ENCODE measurements around the gene ZEB1. TPM values are rescaled to one million over a fixed set of nuclear protein-coding genes. Genes with fewer than 3 reads are reported as not detected.

Gene ZEB1
- total and polyA plus RNA-seq, 10 of the 15 experiments (the other 5 are each of a cell fraction or from before 2014, with no cell fraction given), result 10.4 to 35.6 (median 24.5) TPM

- TF ChIP-seq ZBTB11 (CRISPR knock-in tag; IDR thresholded peaks at IDR 0.05) (no peak), SMC3 (IDR thresholded peaks at IDR 0.05; ENCODE audit: borderline replicate concordance, low read length) (peak; percentile 43; the same call in 1 of the 2 replicates), ZNF274 (IDR thresholded peaks at IDR 0.05; ENCODE audit: insufficient read depth, insufficient read length) (no peak), STAT3 (IDR thresholded peaks at IDR 0.05; ENCODE audit: low read depth, low read length) (no peak), PML (IDR thresholded peaks at IDR 0.05; ENCODE audit: low read length) (no peak), CBX5 (IDR thresholded peaks at IDR 0.05; ENCODE audit: low read depth) (peak; percentile 75; the same call in 1 of the 2 replicates), GABPA (IDR thresholded peaks at IDR 0.05; ENCODE audit: low read depth) (0 out of 2 replicates have a peak, but pooled peaks have one; percentile 11), SREBF1 (IDR thresholded peaks at IDR 0.05; ENCODE audit: low read length) (no peak), SKIL (IDR thresholded peaks at IDR 0.05; ENCODE audit: low read depth, poor library complexity, severe bottlenecking) (peak; percentile 34), NFYA (IDR thresholded peaks at IDR 0.05; ENCODE audit: borderline replicate concordance, low read depth, low read length) (no peak), BHLHE40 (IDR thresholded peaks at IDR 0.05; ENCODE audit: borderline replicate concordance in 1 of 2, low read depth in 2 of 2, low read length in 1 of 2) (0 out of 4 replicates have a peak, but pooled peaks of 1 of the 2 experiments have one; percentile 40), POU2F2 (IDR thresholded peaks at IDR 0.05; ENCODE audit: borderline replicate concordance, low read depth, low read length) (no peak), ZNF592 (IDR thresholded peaks at IDR 0.05) (no peak), ATF2 (IDR thresholded peaks at IDR 0.05; ENCODE audit: low read length) (peak; percentile 46; the same call in 1 of the 2 replicates), ZBTB4 (CRISPR knock-in tag; IDR thresholded peaks at IDR 0.05) (no peak)
Observed at GRCh38 chr10:31353574-31353973, 34.6 kb downstream of the ZEB1 start (continued).
